ENCODE measurements around the gene RRP9. TPM values are rescaled to one million over a fixed set of nuclear protein-coding genes. Genes with fewer than 3 reads are reported as not detected.

The RRP9 gene
- total and polyA plus RNA-seq, 2 donors (not counting 1 experiment from before 2014, with no cell fraction given) = 10.6 to 19.7 TPM

DNA sequence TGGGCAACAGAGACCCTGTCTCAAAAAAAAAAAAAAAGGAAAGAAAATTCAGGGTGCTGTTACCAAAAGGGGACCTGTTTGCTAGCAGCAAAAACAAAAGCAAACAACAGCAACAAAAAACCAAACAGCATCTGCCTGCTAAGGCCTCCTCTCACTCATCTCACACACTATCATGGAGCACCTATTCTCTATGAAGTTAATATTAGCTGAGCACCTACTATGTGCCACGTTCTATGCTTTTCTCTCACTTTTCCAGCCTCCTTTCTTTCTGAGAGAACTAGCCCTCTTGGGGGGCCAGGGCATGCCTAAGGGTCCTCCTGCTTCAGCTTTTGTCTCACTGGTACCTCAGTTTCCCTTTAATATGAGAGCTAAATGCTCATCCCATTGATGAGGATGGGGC lies 13.0 kb upstream of the RRP9 start:
- Histone ChIP-seq H3K27me3 (ENCODE audit: control insufficient read depth, insufficient read depth, low read length) (peaks cover 5% of the 10 kb centered on the region), H3K4me2 (ENCODE audit: extremely low read depth, insufficient read depth, low read length) (no peak overlapping the region), H3K9ac (ENCODE audit: insufficient read depth, low read length) (no peak overlapping the region), H3K4me3 (replicated peaks in 1 of 4; ENCODE audit: control extremely low read depth in 1 of 4, insufficient read depth in 1 of 4, low read depth in 3 of 4, low read length in 4 of 4) (no peak overlapping the region), H3K79me2 (ENCODE audit: control insufficient read depth, insufficient read depth, low read length) (no peaks in the 10 kb centered on the region), H2AFZ (ENCODE audit: low read length) (no peak overlapping the region), H4K20me1 (ENCODE audit: control insufficient read depth, extremely low read depth, insufficient read depth, low read length) (no peaks in the 10 kb centered on the region), H3K36me3 (ENCODE audit: control insufficient read depth, insufficient read depth, low read length) (peaks cover 6% of the 10 kb centered on the region), H3K27ac (ENCODE audit: insufficient read depth, low read length) (no peak overlapping the region), H3K9me3 (ENCODE audit: control insufficient read depth, insufficient read depth, low read depth, low read length) (no peaks in the 10 kb centered on the region), H3K4me1 (ENCODE audit: control insufficient read depth, extremely low read depth, insufficient read depth, low read length) (no peaks in the 10 kb centered on the region)
- TF ChIP-seq, protein P1, sequence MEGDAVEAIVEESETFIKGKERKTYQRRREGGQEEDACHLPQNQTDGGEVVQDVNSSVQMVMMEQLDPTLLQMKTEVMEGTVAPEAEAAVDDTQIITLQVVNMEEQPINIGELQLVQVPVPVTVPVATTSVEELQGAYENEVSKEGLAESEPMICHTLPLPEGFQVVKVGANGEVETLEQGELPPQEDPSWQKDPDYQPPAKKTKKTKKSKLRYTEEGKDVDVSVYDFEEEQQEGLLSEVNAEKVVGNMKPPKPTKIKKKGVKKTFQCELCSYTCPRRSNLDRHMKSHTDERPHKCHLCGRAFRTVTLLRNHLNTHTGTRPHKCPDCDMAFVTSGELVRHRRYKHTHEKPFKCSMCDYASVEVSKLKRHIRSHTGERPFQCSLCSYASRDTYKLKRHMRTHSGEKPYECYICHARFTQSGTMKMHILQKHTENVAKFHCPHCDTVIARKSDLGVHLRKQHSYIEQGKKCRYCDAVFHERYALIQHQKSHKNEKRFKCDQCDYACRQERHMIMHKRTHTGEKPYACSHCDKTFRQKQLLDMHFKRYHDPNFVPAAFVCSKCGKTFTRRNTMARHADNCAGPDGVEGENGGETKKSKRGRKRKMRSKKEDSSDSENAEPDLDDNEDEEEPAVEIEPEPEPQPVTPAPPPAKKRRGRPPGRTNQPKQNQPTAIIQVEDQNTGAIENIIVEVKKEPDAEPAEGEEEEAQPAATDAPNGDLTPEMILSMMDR (conservative IDR thresholded peaks at IDR 0.05 in 1 of 2, IDR thresholded peaks at IDR 0.05 in 1 of 2; ENCODE audit: low read depth in 1 of 2, low read length in 2 of 2) = no peak
- TF ChIP-seq EZH2 (IDR thresholded peaks at IDR 0.05; ENCODE audit: low read length, missing control alignments) = no peak
- no peak for DNase-seq (ENCODE audit: low read depth in 2 of 2)

- H4K20me1 ChIP-seq (ENCODE audit: control insufficient read depth, extremely low read depth, insufficient read depth, low read length) = no peaks in the 10 kb centered on the region
- TF ChIP-seq EZH2 (IDR thresholded peaks at IDR 0.05; ENCODE audit: low read length, missing control alignments) = no peak
- TF ChIP-seq, protein P1 (conservative IDR thresholded peaks at IDR 0.05 in 1 of 2, IDR thresholded peaks at IDR 0.05 in 1 of 2; ENCODE audit: low read depth in 1 of 2, low read length in 2 of 2) = no peak
- H3K27ac ChIP-seq (ENCODE audit: insufficient read depth, low read length) = no peak overlapping the region
- peaks cover 5% of the 10 kb centered on the region for H3K36me3 ChIP-seq (ENCODE audit: control insufficient read depth, insufficient read depth, low read length)
- no peak overlapping the region for H3K4me2 ChIP-seq (ENCODE audit: extremely low read depth, insufficient read depth, low read length)
- H3K4me1 ChIP-seq (ENCODE audit: control insufficient read depth, extremely low read depth, insufficient read depth, low read length) = no peaks in the 10 kb centered on the region
- no peaks in the 10 kb centered on the region for H3K9me3 ChIP-seq (ENCODE audit: control insufficient read depth, insufficient read depth, low read depth, low read length)
- no peak overlapping the region for H3K9ac ChIP-seq (ENCODE audit: insufficient read depth, low read length)
- no peak for DNase-seq (ENCODE audit: low read depth in 2 of 2)
- H2AFZ ChIP-seq (ENCODE audit: low read length) = no peak overlapping the region
- H3K79me2 ChIP-seq (ENCODE audit: control insufficient read depth, insufficient read depth, low read length) = no peaks in the 10 kb centered on the region
- H3K27me3 ChIP-seq (ENCODE audit: control insufficient read depth, insufficient read depth, low read length) = peaks cover 5% of the 10 kb centered on the region
- H3K4me3 ChIP-seq (replicated peaks in 1 of 4; ENCODE audit: control extremely low read depth in 1 of 4, insufficient read depth in 1 of 4, low read depth in 3 of 4, low read length in 4 of 4) = no peak overlapping the region
These were observed 12.4 kb upstream of the RRP9 start for GRCh38 chr3:51954105-51954504.

DNA sequence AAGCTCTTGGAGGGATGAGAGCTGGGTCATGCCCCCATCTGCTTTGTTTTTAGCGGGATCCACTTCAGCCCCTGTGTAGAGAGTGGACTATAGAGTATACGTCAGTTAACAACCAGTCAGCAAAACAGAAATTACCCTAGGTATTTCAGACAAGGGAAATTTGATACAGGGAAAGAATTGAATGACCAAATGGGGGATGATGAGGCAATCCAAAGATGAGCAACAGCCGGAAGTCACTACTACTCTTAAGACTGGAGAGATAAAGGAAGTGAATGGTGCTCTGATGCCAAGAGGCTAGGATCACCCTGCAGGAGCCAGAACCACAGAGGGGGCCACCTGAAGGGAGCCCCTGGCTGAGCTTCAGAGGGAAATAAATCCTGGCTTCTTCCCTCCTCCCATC lies 11.7 kb upstream of the RRP9 start:
- Histone ChIP-seq H3K79me2 (ENCODE audit: control insufficient read depth, insufficient read depth, low read length) (no peaks in the 10 kb centered on the region), H3K9me3 (ENCODE audit: control insufficient read depth, insufficient read depth, low read depth, low read length) (no peaks in the 10 kb centered on the region), H3K4me3 (replicated peaks in 1 of 4; ENCODE audit: control extremely low read depth in 1 of 4, insufficient read depth in 1 of 4, low read depth in 3 of 4, low read length in 4 of 4) (no peak overlapping the region), H3K4me2 (ENCODE audit: extremely low read depth, insufficient read depth, low read length) (no peak overlapping the region), H3K27ac (ENCODE audit: insufficient read depth, low read length) (no peak overlapping the region), H2AFZ (ENCODE audit: low read length) (no peak overlapping the region), H4K20me1 (ENCODE audit: control insufficient read depth, extremely low read depth, insufficient read depth, low read length) (no peaks in the 10 kb centered on the region), H3K9ac (ENCODE audit: insufficient read depth, low read length) (no peak overlapping the region), H3K36me3 (ENCODE audit: control insufficient read depth, insufficient read depth, low read length) (peaks cover 3% of the 10 kb centered on the region), H3K4me1 (ENCODE audit: control insufficient read depth, extremely low read depth, insufficient read depth, low read length) (no peaks in the 10 kb centered on the region), H3K27me3 (ENCODE audit: control insufficient read depth, insufficient read depth, low read length) (peaks cover 5% of the 10 kb centered on the region)
- TF ChIP-seq, protein P1 (conservative IDR thresholded peaks at IDR 0.05 in 1 of 2, IDR thresholded peaks at IDR 0.05 in 1 of 2; ENCODE audit: low read depth in 1 of 2, low read length in 2 of 2) = no peak
- no peak for TF ChIP-seq EZH2 (IDR thresholded peaks at IDR 0.05; ENCODE audit: low read length, missing control alignments)
- peak; percentile 63 to 68 for DNase-seq (ENCODE audit: low read depth in 2 of 2)

Data from fibroblast of lung (primary cell).